Vagina (tissue), 2 donors: ENCODE results near the gene RPE65.
"Not testable (repeated sequence)": the region's sequence is repeated elsewhere in the genome, so short reads cannot be mapped to it uniquely, and the experiment has no call there.

Source experiments
- POLR2AphosphoS5 ChIP-seq, 2 donors: sonication (generic); formaldehyde crosslinking; IDR thresholded peaks; one replicate each; pipeline ENCODE4 v1.9.0; 2017; ENCODE audit warnings: antibody characterized with exemption in 2 of 2, mild to moderate bottlenecking in 2 of 2, low read depth in 1 of 2; ENCODE audit not compliant: insufficient read depth in 1 of 2
- TF ChIP-seq, protein P1 (sequence below), 3 experiments: fragments of 450-650 bp in 2 of 3; fragments of 200-600 bp in 1 of 3; sonication (generic) in 1 of 3; IDR thresholded peaks; one replicate each; pipeline ENCODE4 v1.5.1; 2017 to 2019; ENCODE audit warnings: antibody characterized with exemption in 3 of 3, mild to moderate bottlenecking in 2 of 3, moderate library complexity in 2 of 3

DNA sequence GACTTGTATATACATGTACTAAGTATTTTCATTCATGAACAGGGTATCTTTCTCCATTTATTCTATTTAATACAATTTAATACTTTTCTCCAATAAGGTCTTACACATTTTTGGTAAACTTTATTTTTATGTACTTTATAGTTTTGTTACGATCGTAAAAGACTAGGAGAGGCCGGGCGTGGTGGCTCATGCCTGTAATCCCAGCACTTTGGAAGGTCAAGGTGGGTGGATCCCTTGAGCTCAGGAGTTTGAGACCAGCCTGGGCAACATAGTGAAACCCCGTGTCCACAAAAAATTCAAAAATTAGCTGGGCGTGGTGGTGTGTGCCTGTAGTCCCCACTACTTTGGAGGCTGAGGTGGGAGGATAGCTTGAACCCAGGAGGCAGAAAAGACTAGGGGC is 42.5 kb upstream of the RPE65 start:
- TF ChIP-seq, protein P1, sequence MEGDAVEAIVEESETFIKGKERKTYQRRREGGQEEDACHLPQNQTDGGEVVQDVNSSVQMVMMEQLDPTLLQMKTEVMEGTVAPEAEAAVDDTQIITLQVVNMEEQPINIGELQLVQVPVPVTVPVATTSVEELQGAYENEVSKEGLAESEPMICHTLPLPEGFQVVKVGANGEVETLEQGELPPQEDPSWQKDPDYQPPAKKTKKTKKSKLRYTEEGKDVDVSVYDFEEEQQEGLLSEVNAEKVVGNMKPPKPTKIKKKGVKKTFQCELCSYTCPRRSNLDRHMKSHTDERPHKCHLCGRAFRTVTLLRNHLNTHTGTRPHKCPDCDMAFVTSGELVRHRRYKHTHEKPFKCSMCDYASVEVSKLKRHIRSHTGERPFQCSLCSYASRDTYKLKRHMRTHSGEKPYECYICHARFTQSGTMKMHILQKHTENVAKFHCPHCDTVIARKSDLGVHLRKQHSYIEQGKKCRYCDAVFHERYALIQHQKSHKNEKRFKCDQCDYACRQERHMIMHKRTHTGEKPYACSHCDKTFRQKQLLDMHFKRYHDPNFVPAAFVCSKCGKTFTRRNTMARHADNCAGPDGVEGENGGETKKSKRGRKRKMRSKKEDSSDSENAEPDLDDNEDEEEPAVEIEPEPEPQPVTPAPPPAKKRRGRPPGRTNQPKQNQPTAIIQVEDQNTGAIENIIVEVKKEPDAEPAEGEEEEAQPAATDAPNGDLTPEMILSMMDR (IDR thresholded peaks at IDR 0.05), result not testable (repeated sequence)
- TF ChIP-seq POLR2AphosphoS5 (IDR thresholded peaks at IDR 0.05; ENCODE audit: insufficient read depth in 1 of 2, low read depth in 1 of 2), result not testable (repeated sequence)
